GM12891 (cell line): ENCODE data around the gene MGAT4D.

Experiments
- POLR2A ChIP-seq: IDR thresholded peaks from 2 replicates; pipeline ENCODE4 v1.6.1; 2011; ENCODE audit warnings: low read depth, low read length, control low read depth
- POLR2AphosphoS5 ChIP-seq: IDR thresholded peaks from 2 replicates; pipeline ENCODE4 v1.6.1; 2011; ENCODE audit warnings: low read depth, low read length, control low read depth
- SPI1 ChIP-seq: IDR thresholded peaks from 2 replicates; pipeline ENCODE4 v1.6.1; 2011; ENCODE audit warnings: low read depth, low read length, control low read depth
- TAF1 ChIP-seq: IDR thresholded peaks from 2 replicates; pipeline ENCODE4 v1.6.1; 2011; ENCODE audit warnings: low read depth, low read length, control low read depth

- no peak for TF ChIP-seq POLR2AphosphoS5
- TF ChIP-seq POLR2A = no peak
- no peak for TF ChIP-seq TAF1
- no peak for TF ChIP-seq SPI1
These were observed 102.4 kb downstream of the MGAT4D start for GRCh38 chr4:140395668-140396067.
